ENCODE results near the gene CBX4. TPM values are rescaled to one million over a fixed set of nuclear protein-coding genes. Genes with fewer than 3 reads are reported as not detected.

CBX4 gene
- total RNA-seq, 1 experiment from 2014 or later = 53.5 TPM

- peak overlapping the region; percentile 69 for H3K27ac ChIP-seq (ENCODE audit: low read length)
- no peaks in the 10 kb centered on the region for H3K27me3 ChIP-seq (ENCODE audit: low read length)
- H2AFZ ChIP-seq (ENCODE audit: low read length) = peak overlapping the region; percentile 56
- ChIA-PET CTCF (interaction anchor here (0.8 to 1.0 kb wide), 2 partner anchors 40 to 72 kb away, joined by 3 to 4 read pairs; no protein-coding TSS in a partner anchor), POLR2A (ENCODE audit: unreplicated experiment) (interaction anchor here (0.7 kb wide), 1 partner anchor 137 kb away, joined by 3 read pairs; no protein-coding TSS in a partner anchor)
- DNase-seq = peak; percentile 96
- H3K4me2 ChIP-seq (ENCODE audit: low read length) = peak overlapping the region; percentile 55
- no peaks in the 10 kb centered on the region for H3K9me2 ChIP-seq (replicated peaks; ENCODE audit: low read length)
- peak; percentile 35 for ATAC-seq
- H3K9ac ChIP-seq (ENCODE audit: low read length) = peak overlapping the region; percentile 25; the same call in 1 of the 2 replicates
- TF ChIP-seq EZH2 (IDR thresholded peaks at IDR 0.05; ENCODE audit: low read length, unreplicated experiment) = no peak
- no peak for TF ChIP-seq CTCF (conservative IDR thresholded peaks at IDR 0.05; ENCODE audit: low read depth, low read length)
- no peak for TF ChIP-seq EZH2phosphoT487 (IDR thresholded peaks at IDR 0.05; ENCODE audit: borderline replicate concordance, low read length)
- no TSS peak for BruUV-seq (replicated peaks)
- H3K4me1 ChIP-seq (ENCODE audit: insufficient read depth, low read length) = peaks cover 25% of the 10 kb centered on the region
- H4K20me1 ChIP-seq (ENCODE audit: low read length) = no peaks in the 10 kb centered on the region
- no peaks in the 10 kb centered on the region for H3K79me2 ChIP-seq (ENCODE audit: low read length)
- no peaks in the 10 kb centered on the region for H3K36me3 ChIP-seq (ENCODE audit: low read depth, low read length)
- intact Hi-C loops (cut with micrococcal nuclease) = no loop called here
- 0 out of 2 replicates have a peak overlapping the region, but pooled peaks have one; percentile 34 for H3K4me3 ChIP-seq (ENCODE audit: low read length)
- H3K9me3 ChIP-seq (ENCODE audit: low read length) = no peaks in the 10 kb centered on the region
- H3F3A ChIP-seq (ENCODE audit: low read length, unreplicated experiment) = no peaks in the 10 kb centered on the region
Observed at GRCh38 chr17:79851461-79851817, 12.2 kb upstream of the CBX4 start.

- Histone ChIP-seq H3K9ac (ENCODE audit: low read length) (peak overlapping the region; percentile 25; the same call in 1 of the 2 replicates), H3K36me3 (ENCODE audit: low read depth, low read length) (no peaks in the 10 kb centered on the region), H3K4me1 (ENCODE audit: insufficient read depth, low read length) (peaks cover 25% of the 10 kb centered on the region), H3K4me2 (ENCODE audit: low read length) (peak overlapping the region; percentile 55; the same call in 1 of the 2 replicates), H3K27me3 (ENCODE audit: low read length) (no peaks in the 10 kb centered on the region), H4K20me1 (ENCODE audit: low read length) (no peaks in the 10 kb centered on the region), H3K9me2 (replicated peaks; ENCODE audit: low read length) (no peaks in the 10 kb centered on the region), H3K4me3 (ENCODE audit: low read length) (no peak overlapping the region), H3K27ac (ENCODE audit: low read length) (peak overlapping the region; percentile 69), H2AFZ (ENCODE audit: low read length) (peak overlapping the region; percentile 56; the same call in 1 of the 2 replicates), H3F3A (ENCODE audit: low read length, unreplicated experiment) (no peaks in the 10 kb centered on the region), H3K79me2 (ENCODE audit: low read length) (no peaks in the 10 kb centered on the region), H3K9me3 (ENCODE audit: low read length) (no peaks in the 10 kb centered on the region)
- CTCF ChIA-PET = interaction anchor here (0.8 to 1.0 kb wide), 3 partner anchors 11 to 73 kb away, joined by 3 to 4 read pairs (median 3); partner anchors contain the start of gene CBX4
- intact Hi-C loops (cut with micrococcal nuclease) = no loop called here
- ATAC-seq (peak; percentile 77), DNase-seq (peak; percentile 89)
- TF ChIP-seq EZH2 (IDR thresholded peaks at IDR 0.05; ENCODE audit: low read length, unreplicated experiment) = no peak
- TF ChIP-seq EZH2phosphoT487 (IDR thresholded peaks at IDR 0.05; ENCODE audit: borderline replicate concordance, low read length) = no peak
- TF ChIP-seq CTCF (conservative IDR thresholded peaks at IDR 0.05; ENCODE audit: low read depth, low read length) = no peak
- BruUV-seq (replicated peaks) = no TSS peak
- POLR2A ChIA-PET (ENCODE audit: unreplicated experiment) = interaction anchor here (0.7 kb wide), 1 partner anchor 138 kb away, joined by 3 read pairs; no protein-coding TSS in a partner anchor
Observed at GRCh38 chr17:79850571-79851460, 11.6 kb upstream of the CBX4 start.

Measured in PC-3 (cell line).